Measurements from ENCODE around the gene CACNG1.

The CACNG1 gene

GRCh38 chr17:67055811-67056745 is 11.7 kb downstream of the CACNG1 start:
- H3K27ac ChIP-seq: no peak overlapping the region
- TF ChIP-seq ZFX (IDR thresholded peaks at IDR 0.05) (no peak), CTCF (conservative IDR thresholded peaks at IDR 0.05) (no peak)

- TF ChIP-seq ZFX (IDR thresholded peaks at IDR 0.05) (no peak), CTCF (conservative IDR thresholded peaks at IDR 0.05) (no peak)
- H3K27ac ChIP-seq: no peak overlapping the region
Observed at GRCh38 chr17:67056746-67057490, 12.6 kb downstream of the CACNG1 start.

- TF ChIP-seq CTCF (conservative IDR thresholded peaks at IDR 0.05) (no peak), ZFX (IDR thresholded peaks at IDR 0.05) (no peak)
- no peak overlapping the region for H3K27ac ChIP-seq
Observed at GRCh38 chr17:67058036-67058435, 13.7 kb downstream of the CACNG1 start.

- no peak overlapping the region for H3K27ac ChIP-seq
- no peak for TF ChIP-seq CTCF (conservative IDR thresholded peaks at IDR 0.05)
- no peak for TF ChIP-seq ZFX (IDR thresholded peaks at IDR 0.05)
Observed at GRCh38 chr17:67059372-67059771, 15.0 kb downstream of the CACNG1 start.

GRCh38 chr17:67063141-67063540 is 18.8 kb downstream of the CACNG1 start:
- TF ChIP-seq ZFX (IDR thresholded peaks at IDR 0.05) (no peak), CTCF (conservative IDR thresholded peaks at IDR 0.05) (no peak)
- H3K27ac ChIP-seq: no peak overlapping the region

- H3K27ac ChIP-seq: no peak overlapping the region
- TF ChIP-seq CTCF (conservative IDR thresholded peaks at IDR 0.05): no peak
- TF ChIP-seq ZFX (IDR thresholded peaks at IDR 0.05): no peak
Observed at GRCh38 chr17:67066717-67067116, 22.4 kb downstream of the CACNG1 start.

Measured in C4-2B (cell line).